ENCODE data around the gene SKIC8. TPM values are rescaled to one million over a fixed set of nuclear protein-coding genes. Genes with fewer than 3 reads are reported as not detected.

Gene SKIC8
- total RNA-seq, 2 donors from 2014 or later = 46.3 to 55.4 TPM

DNA sequence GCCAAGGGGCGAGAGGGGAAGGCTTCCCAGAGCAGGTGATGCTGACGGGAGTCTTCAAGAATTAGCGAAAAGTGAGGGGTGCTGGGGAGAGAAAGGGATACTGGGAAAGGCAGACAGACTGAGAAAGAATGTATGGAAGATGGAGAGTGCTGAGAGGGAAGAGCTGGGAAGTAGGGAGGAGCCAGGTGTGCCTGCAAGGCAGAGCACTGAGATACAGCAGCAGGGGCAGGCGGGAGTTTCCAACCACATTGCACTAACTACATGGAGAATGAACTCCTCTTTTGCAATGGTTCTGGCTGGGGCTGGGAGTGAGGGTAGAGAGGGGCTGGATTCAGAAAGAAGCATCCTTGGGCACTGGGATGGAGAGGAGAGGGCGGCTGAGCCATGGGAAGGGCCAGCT, 24.7 kb upstream of the SKIC8 start:
- Mint-ChIP-seq H3K27me3 (ENCODE audit: insufficient read depth) (peaks cover 3% of the 10 kb centered on the region), H3K4me3 (no peak overlapping the region), H3K4me1 (peaks cover 29% of the 10 kb centered on the region), H3K9me3 (no peaks in the 10 kb centered on the region), H3K27ac (peak overlapping the region; percentile 32), H3K36me3 (ENCODE audit: low read depth) (no peaks in the 10 kb centered on the region)
- Histone ChIP-seq H3K4me3 (ENCODE audit: low read length) (no peak overlapping the region), H3K4me1 (ENCODE audit: control insufficient read depth, insufficient read depth, low read length) (peaks cover 16% of the 10 kb centered on the region), H3K27ac (ENCODE audit: low read depth, low read length) (peak overlapping the region; percentile 99), H3K27me3 (ENCODE audit: control insufficient read depth, insufficient read depth, low read length, poor library complexity, severe bottlenecking) (no peaks in the 10 kb centered on the region), H3K36me3 (ENCODE audit: control insufficient read depth, insufficient read depth, low read length) (no peaks in the 10 kb centered on the region), H3K9ac (ENCODE audit: extremely low read depth, low read length, poor library complexity, severe bottlenecking) (no peak overlapping the region), H3K9me3 (ENCODE audit: control insufficient read depth, low read length) (no peaks in the 10 kb centered on the region)
- TF ChIP-seq, protein P1, sequence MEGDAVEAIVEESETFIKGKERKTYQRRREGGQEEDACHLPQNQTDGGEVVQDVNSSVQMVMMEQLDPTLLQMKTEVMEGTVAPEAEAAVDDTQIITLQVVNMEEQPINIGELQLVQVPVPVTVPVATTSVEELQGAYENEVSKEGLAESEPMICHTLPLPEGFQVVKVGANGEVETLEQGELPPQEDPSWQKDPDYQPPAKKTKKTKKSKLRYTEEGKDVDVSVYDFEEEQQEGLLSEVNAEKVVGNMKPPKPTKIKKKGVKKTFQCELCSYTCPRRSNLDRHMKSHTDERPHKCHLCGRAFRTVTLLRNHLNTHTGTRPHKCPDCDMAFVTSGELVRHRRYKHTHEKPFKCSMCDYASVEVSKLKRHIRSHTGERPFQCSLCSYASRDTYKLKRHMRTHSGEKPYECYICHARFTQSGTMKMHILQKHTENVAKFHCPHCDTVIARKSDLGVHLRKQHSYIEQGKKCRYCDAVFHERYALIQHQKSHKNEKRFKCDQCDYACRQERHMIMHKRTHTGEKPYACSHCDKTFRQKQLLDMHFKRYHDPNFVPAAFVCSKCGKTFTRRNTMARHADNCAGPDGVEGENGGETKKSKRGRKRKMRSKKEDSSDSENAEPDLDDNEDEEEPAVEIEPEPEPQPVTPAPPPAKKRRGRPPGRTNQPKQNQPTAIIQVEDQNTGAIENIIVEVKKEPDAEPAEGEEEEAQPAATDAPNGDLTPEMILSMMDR (conservative IDR thresholded peaks at IDR 0.05) = no peak
- DNase-seq = no peak
- WGBS, 2 experiments (ENCODE audit: insufficient coverage in 1 of 2, insufficient read length in 1 of 2) = 93 to 94% methylated on average over 3 to 5 of the region's 5 CpGs

DNA sequence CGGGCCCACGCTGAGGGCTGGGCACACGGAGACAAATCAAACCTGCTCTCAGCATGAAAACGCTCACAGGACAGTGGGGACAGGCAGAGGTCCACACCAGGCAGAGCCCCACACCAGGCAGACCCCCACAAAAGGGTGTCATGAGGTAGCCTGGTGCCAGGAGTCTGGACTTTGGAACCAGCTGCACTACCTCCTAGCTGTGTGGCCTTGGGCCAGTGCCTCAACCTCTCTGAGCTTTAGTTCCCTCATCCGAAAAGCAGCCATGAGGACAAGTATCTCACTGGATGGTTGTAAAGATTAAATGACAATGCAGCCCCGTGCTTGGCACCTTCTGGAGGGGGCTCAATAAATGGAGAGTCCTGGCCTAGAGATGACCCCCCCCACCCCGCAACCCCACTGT, 24.3 kb upstream of the SKIC8 start:
- no peak overlapping the region for H3K27ac Mint-ChIP-seq
- Histone ChIP-seq H3K9me3 (ENCODE audit: control insufficient read depth, low read length) (no peaks in the 10 kb centered on the region), H3K4me1 (ENCODE audit: control insufficient read depth, insufficient read depth, low read length) (peaks cover 16% of the 10 kb centered on the region), H3K36me3 (ENCODE audit: control insufficient read depth, insufficient read depth, low read length) (no peaks in the 10 kb centered on the region), H3K27me3 (ENCODE audit: control insufficient read depth, insufficient read depth, low read length, poor library complexity, severe bottlenecking) (no peaks in the 10 kb centered on the region), H3K9ac (ENCODE audit: extremely low read depth, low read length, poor library complexity, severe bottlenecking) (no peak overlapping the region), H3K27ac (ENCODE audit: low read depth, low read length) (peak overlapping the region; percentile 99), H3K4me3 (ENCODE audit: low read length) (no peak overlapping the region)
- peaks cover 30% of the 10 kb centered on the region for H3K4me1 Mint-ChIP-seq
- H3K27me3 Mint-ChIP-seq (ENCODE audit: insufficient read depth) = peaks cover 3% of the 10 kb centered on the region
- TF ChIP-seq, protein P1 (conservative IDR thresholded peaks at IDR 0.05) = no peak
- H3K9me3 Mint-ChIP-seq = no peaks in the 10 kb centered on the region
- no peak overlapping the region for H3K4me3 Mint-ChIP-seq
- no peak for DNase-seq
- H3K36me3 Mint-ChIP-seq (ENCODE audit: low read depth) = no peaks in the 10 kb centered on the region
- WGBS, 2 experiments (ENCODE audit: insufficient coverage in 1 of 2, insufficient read length in 1 of 2) = 76 to 94% methylated on average over 5 to 7 of the region's 7 CpGs

DNA sequence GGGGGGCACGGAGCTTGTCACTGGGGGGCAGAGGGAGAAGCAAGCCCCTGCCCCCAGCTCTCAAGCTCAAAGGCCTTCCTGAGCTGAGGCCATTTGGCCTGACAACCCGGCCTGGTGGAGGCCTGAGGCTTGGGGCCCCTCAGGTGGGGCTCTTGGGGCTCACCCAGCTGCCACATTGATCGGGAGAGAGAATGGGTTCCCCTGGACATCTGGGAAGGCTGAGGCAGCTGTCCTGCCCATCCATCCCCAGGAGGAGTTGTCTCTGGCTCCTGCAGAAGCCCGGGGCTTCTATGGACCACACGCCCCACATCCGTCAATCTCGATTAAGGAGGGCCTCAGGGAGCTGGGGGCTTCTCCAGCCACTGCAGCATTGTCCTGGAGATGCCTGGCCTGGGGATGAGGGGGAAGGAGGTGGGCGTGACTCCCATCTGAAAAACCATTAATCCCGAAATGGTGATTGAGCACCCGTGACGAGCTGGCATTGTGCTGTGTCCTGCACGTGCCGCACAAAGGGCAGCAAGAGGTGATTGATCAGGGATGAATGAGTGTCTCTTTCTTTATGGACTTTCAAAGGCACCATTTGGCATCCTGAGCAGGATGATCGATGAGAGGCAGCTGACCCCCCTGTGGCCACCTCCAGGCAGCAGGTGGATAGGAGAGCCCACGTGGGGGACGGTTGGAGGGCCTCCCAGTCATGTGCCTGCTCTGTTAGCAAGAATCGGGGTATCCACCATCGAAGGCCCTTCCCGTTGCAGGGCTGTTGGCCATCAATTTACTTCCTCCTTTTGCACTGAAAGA, 23.5 kb upstream of the SKIC8 start:
- no peak overlapping the region for H3K9ac ChIP-seq (ENCODE audit: extremely low read depth, low read length, poor library complexity, severe bottlenecking)
- peak overlapping the region; percentile 89 for H3K27ac Mint-ChIP-seq
- DNase-seq = no peak
- TF ChIP-seq, protein P1 (conservative IDR thresholded peaks at IDR 0.05) = no peak
- H3K9me3 Mint-ChIP-seq = no peaks in the 10 kb centered on the region
- H3K27ac ChIP-seq (ENCODE audit: low read depth, low read length) = peak overlapping the region; percentile 99
- H3K4me1 ChIP-seq (ENCODE audit: control insufficient read depth, insufficient read depth, low read length) = peaks cover 16% of the 10 kb centered on the region
- no peaks in the 10 kb centered on the region for H3K36me3 Mint-ChIP-seq (ENCODE audit: low read depth)
- H3K9me3 ChIP-seq (ENCODE audit: control insufficient read depth, low read length) = no peaks in the 10 kb centered on the region
- H3K27me3 ChIP-seq (ENCODE audit: control insufficient read depth, insufficient read depth, low read length, poor library complexity, severe bottlenecking) = no peaks in the 10 kb centered on the region
- no peaks in the 10 kb centered on the region for H3K36me3 ChIP-seq (ENCODE audit: control insufficient read depth, insufficient read depth, low read length)
- H3K4me3 ChIP-seq (ENCODE audit: low read length) = no peak overlapping the region
- no peaks in the 10 kb centered on the region for H3K27me3 Mint-ChIP-seq (ENCODE audit: insufficient read depth)
- H3K4me3 Mint-ChIP-seq = no peak overlapping the region
- WGBS, 2 experiments (ENCODE audit: insufficient coverage in 1 of 2, insufficient read length in 1 of 2) = 61 to 85% methylated on average over 13 to 19 of the region's 19 CpGs
- peaks cover 30% of the 10 kb centered on the region for H3K4me1 Mint-ChIP-seq
